Upper lobe of right lung (tissue), 1 donor: ENCODE results near the gene C2CD2. TPM values are rescaled to one million over a fixed set of nuclear protein-coding genes. Genes with fewer than 3 reads are reported as not detected.

ENCODE experiments used
- ATAC-seq: fragments of 200-7000 bp; cut with Tn5 transposase; one replicate; pipeline ENCODE4 v1.9.1; 2020; ENCODE audit warnings: mild to moderate bottlenecking, moderate library complexity
- DNase-seq: peaks from one replicate; pipeline ENCODE4 v3.0.0-alpha.2; 2020
- H3K27ac ChIP-seq: fragments of 200-600 bp; one replicate; pipeline ENCODE4 v1.8.0; 2022
- H3K27me3 ChIP-seq: fragments of 200-600 bp; one replicate; pipeline ENCODE4 v1.8.0; 2022; ENCODE audit warnings: mild to moderate bottlenecking
- H3K36me3 ChIP-seq: fragments of 200-600 bp; one replicate; pipeline ENCODE4 v1.8.0; 2022
- H3K4me1 ChIP-seq: fragments of 200-600 bp; one replicate; pipeline ENCODE4 v1.8.0; 2022
- H3K4me3 ChIP-seq: fragments of 200-600 bp; one replicate; pipeline ENCODE4 v1.8.0; 2022; ENCODE audit warnings: mild to moderate bottlenecking
- H3K9me3 ChIP-seq: fragments of 200-600 bp; one replicate; pipeline ENCODE4 v1.8.0; 2022
- CTCF ChIP-seq: fragments of 200-600 bp; IDR thresholded peaks from one replicate; pipeline ENCODE4 v1.8.0; 2022; ENCODE audit warnings: antibody characterized with exemption
- intact Hi-C: fragments of 100-400 bp; cut with DNase I; formaldehyde crosslinking; loops from one replicate; pipeline ENCODE4 v1.11.0; 2022
- total RNA-seq: library from RNA; stranded (reverse); fragmentation: NEBNext Ultra II Directional; extraction: Animal tissue kit (Norgen Biotek cat#: 25700); gene quantifications from one replicate; pipeline ENCODE4 v1.2.1, GENCODE V29; 2021
- donor health status: DM: no; HTN: yes; CAD: no; lungs with severe emphysema.

C2CD2 gene
- total RNA-seq, 1 donor from 2014 or later: 26.4 TPM

DNA sequence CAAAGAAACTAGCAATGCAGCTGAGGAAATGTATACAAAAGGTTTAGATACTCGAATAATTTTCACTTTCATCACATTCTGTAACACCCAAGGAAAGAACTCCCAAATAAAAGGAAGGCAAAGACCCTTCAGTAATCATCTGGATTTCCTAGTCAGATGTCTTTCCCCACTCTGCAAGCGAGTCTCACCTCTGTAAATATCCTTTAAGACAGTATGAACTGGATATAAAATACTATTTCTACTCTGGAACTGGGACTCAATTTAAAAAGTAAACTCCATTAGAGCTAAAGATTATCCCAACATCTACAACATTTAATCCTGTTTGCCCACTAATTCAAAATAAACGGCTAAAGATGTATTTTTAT is 27.0 kb downstream of the C2CD2 start:
- Histone ChIP-seq H3K27me3 (no peaks in the 10 kb centered on the region), H3K27ac (peak overlapping the region; percentile 93), H3K9me3 (no peaks in the 10 kb centered on the region), H3K36me3 (no peaks in the 10 kb centered on the region), H3K4me1 (peaks cover 54% of the 10 kb centered on the region), H3K4me3 (peak overlapping the region; percentile 54)
- no peak for ATAC-seq
- intact Hi-C loops: no loop called here
- DNase-seq: no peak
- no peak for TF ChIP-seq CTCF

- no peaks in the 10 kb centered on the region for H3K36me3 ChIP-seq
- H3K4me3 ChIP-seq: peak overlapping the region; percentile 54
- H3K4me1 ChIP-seq: peaks cover 52% of the 10 kb centered on the region
- peak; percentile 80 for ATAC-seq
- intact Hi-C loops: no loop called here
- no peak for DNase-seq
- H3K27ac ChIP-seq: peak overlapping the region; percentile 93
- H3K9me3 ChIP-seq: no peaks in the 10 kb centered on the region
- H3K27me3 ChIP-seq: no peaks in the 10 kb centered on the region
- TF ChIP-seq CTCF: no peak
These were observed 27.6 kb downstream of the C2CD2 start for GRCh38 chr21:41926117-41926806.

DNA sequence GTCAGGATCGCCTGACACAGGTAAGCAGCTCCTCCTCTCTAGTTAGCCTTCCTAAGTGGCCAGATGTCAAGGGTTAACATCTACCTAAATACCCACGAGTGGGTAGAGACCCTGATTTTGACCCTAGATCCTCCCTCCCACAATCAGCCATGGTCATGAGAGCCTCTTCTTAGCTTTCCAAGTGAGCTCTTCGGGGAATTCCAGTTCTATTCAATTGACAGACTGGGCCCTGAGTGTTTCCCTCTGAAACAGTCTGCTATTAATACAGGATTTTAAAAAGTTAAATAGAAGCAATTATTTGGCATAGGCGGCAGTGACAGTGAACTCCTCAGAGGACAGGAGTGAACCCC is 28.1 kb downstream of the C2CD2 start:
- peak overlapping the region; percentile 54 for H3K4me3 ChIP-seq
- H3K27me3 ChIP-seq: no peaks in the 10 kb centered on the region

DNA sequence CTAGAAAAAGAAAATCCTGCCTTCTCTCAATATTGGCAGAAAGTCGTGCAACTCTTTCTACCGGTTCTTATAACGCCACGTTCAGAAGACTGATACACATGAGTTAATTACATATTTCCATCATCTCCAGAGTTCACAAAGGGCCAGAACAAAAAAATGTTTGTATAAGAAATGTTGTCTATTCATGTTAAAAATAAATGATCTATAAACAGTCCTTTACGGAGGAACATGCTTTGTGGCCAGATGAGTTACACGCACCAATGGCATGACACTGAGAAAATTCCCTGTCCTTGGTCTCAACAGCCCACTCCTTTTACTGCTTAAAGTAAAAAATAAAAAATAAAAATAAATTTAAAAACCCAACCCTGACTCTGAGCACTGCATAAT is 29.5 kb downstream of the C2CD2 start:
- Histone ChIP-seq H3K4me1 (peaks cover 41% of the 10 kb centered on the region), H3K27ac (peak overlapping the region; percentile 93), H3K4me3 (no peak overlapping the region), H3K27me3 (no peaks in the 10 kb centered on the region), H3K9me3 (no peaks in the 10 kb centered on the region), H3K36me3 (no peaks in the 10 kb centered on the region)
- ATAC-seq (no peak), DNase-seq (no peak)
- TF ChIP-seq CTCF: no peak
- intact Hi-C loops: no loop called here

More for the DNA sequence above, 28.1 kb downstream of the C2CD2 start:
- DNase-seq: no peak
- no peak for TF ChIP-seq CTCF
- Histone ChIP-seq H3K36me3 (no peaks in the 10 kb centered on the region), H3K27ac (peak overlapping the region; percentile 93), H3K9me3 (no peaks in the 10 kb centered on the region), H3K4me1 (peaks cover 46% of the 10 kb centered on the region)
- no peak for ATAC-seq
- intact Hi-C loops: no loop called here

DNA sequence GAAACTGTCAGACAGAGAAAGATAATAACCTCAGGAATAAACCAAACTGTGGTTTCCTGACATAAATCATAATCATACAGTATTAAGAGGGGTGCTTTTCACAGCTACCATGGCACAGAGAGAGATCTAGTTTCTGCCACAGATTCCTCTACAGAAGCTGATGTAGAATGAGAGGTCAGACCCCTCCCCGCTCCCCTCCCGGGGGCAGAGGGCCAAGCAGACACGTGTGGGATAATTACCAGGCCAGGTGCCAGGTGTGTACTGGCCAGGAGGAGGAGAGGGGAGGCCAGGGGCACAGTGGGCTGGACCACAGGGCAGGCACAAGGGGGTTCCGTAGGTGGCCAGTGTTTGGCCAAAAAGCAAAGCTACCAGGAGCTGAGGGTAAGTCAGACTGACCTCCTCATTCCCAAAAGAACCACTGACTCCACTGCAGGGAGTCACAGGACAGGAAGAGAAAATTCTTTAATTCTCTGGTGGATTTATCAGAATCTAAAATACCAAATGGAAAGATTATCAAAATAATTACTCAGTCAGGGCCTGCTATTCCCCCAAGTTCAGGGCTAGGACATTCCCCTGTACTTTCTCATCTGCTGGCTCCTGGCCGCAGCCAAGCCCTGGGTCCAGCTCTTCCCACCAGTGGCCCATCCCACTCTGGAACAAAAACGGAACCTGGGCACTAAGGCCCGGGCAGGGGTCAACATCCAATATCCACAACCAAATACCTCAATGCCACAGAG is 30.0 kb downstream of the C2CD2 start:
- DNase-seq: no peak
- no peaks in the 10 kb centered on the region for H3K9me3 ChIP-seq
- no peak for TF ChIP-seq CTCF
- no peaks in the 10 kb centered on the region for H3K27me3 ChIP-seq
- no peaks in the 10 kb centered on the region for H3K36me3 ChIP-seq
- ATAC-seq: no peak
- peak overlapping the region; percentile 43 for H3K27ac ChIP-seq
- intact Hi-C loops: no loop called here
- no peak overlapping the region for H3K4me3 ChIP-seq
- peaks cover 36% of the 10 kb centered on the region for H3K4me1 ChIP-seq
